ENCODE results near the gene RHBDD2.

DNA sequence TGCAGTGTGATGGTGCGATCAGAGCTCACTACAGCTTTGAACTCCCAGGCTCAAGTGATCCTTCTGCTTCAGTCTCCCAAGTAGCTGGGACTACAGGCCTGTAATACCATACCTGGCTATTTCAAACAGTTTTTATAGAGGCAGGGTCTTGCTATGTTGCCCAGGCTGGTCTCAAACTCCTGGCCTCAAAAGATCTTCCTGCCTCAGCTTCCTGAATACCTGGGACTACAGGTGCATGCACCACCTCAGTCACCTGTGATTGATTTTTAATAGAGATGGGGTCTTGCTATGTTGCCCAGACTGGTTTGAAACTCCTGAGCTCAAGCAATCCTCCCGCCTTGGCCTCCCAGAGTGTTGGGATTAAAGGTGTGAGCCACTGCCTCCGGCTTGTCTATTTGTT, 38.8 kb upstream of the RHBDD2 start:
- no peak for TF ChIP-seq POLR2A (IDR thresholded peaks at IDR 0.05)
- TF ChIP-seq, protein P1, sequence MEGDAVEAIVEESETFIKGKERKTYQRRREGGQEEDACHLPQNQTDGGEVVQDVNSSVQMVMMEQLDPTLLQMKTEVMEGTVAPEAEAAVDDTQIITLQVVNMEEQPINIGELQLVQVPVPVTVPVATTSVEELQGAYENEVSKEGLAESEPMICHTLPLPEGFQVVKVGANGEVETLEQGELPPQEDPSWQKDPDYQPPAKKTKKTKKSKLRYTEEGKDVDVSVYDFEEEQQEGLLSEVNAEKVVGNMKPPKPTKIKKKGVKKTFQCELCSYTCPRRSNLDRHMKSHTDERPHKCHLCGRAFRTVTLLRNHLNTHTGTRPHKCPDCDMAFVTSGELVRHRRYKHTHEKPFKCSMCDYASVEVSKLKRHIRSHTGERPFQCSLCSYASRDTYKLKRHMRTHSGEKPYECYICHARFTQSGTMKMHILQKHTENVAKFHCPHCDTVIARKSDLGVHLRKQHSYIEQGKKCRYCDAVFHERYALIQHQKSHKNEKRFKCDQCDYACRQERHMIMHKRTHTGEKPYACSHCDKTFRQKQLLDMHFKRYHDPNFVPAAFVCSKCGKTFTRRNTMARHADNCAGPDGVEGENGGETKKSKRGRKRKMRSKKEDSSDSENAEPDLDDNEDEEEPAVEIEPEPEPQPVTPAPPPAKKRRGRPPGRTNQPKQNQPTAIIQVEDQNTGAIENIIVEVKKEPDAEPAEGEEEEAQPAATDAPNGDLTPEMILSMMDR (IDR thresholded peaks at IDR 0.05): no peak

Data from right lobe of liver (tissue), 4 donors.